IPS-18c (cell line): ENCODE measurements around the gene UBR1.
"Not testable (repeated sequence)": the region's sequence is repeated elsewhere in the genome, so short reads cannot be mapped to it uniquely, and the experiment has no call there.

Source experiments
- H3K4me3 ChIP-seq: 2 replicates; pipeline ENCODE4 v1.7.0; 2013; ENCODE audit warnings: low read depth, mild to moderate bottlenecking, low read length, moderate library complexity; ENCODE audit not compliant: insufficient read depth
- H3K9me3 ChIP-seq: one replicate; pipeline ENCODE4 v1.6.1; 2013; ENCODE audit warnings: mild to moderate bottlenecking, low read length, moderate library complexity; ENCODE audit not compliant: control insufficient read depth, insufficient read depth

The UBR1 gene

GRCh38 chr15:43008150-43008549 is 97.7 kb downstream of the UBR1 start:
- Histone ChIP-seq H3K4me3 (no peak overlapping the region), H3K9me3 (no peaks in the 10 kb centered on the region)

GRCh38 chr15:43007551-43007950 is 98.3 kb downstream of the UBR1 start:
- Histone ChIP-seq H3K9me3 (no peaks in the 10 kb centered on the region), H3K4me3 (no peak overlapping the region)

GRCh38 chr15:43006991-43007390 is 98.8 kb downstream of the UBR1 start:
- H3K9me3 ChIP-seq = no peaks in the 10 kb centered on the region
- H3K4me3 ChIP-seq = no peak overlapping the region

- not testable (repeated sequence) for H3K9me3 ChIP-seq, H3K4me3 ChIP-seq
Measured at GRCh38 chr15:43004886-43005595, 100.8 kb downstream of the UBR1 start.

GRCh38 chr15:42999201-42999779 is 106.5 kb downstream of the UBR1 start:
- H3K9me3 ChIP-seq = no peaks in the 10 kb centered on the region
- H3K4me3 ChIP-seq = no peak overlapping the region

- Histone ChIP-seq H3K4me3 (no peak overlapping the region), H3K9me3 (no peaks in the 10 kb centered on the region)
Measured at GRCh38 chr15:42996871-42997270, 109.0 kb downstream of the UBR1 start.

GRCh38 chr15:42994546-42994945 is 111.3 kb downstream of the UBR1 start:
- no peak overlapping the region for H3K4me3 ChIP-seq
- H3K9me3 ChIP-seq = no peaks in the 10 kb centered on the region

GRCh38 chr15:42992626-42993025 is 113.2 kb downstream of the UBR1 start:
- Histone ChIP-seq H3K4me3 (no peak overlapping the region), H3K9me3 (no peaks in the 10 kb centered on the region)

GRCh38 chr15:42986693-42987342 is 119.0 kb downstream of the UBR1 start:
- Histone ChIP-seq H3K9me3 (peaks cover 2% of the 10 kb centered on the region), H3K4me3 (no peak overlapping the region)

GRCh38 chr15:42984493-42985034 is 121.3 kb downstream of the UBR1 start:
- Histone ChIP-seq H3K4me3 (no peak overlapping the region), H3K9me3 (peaks cover 2% of the 10 kb centered on the region)

GRCh38 chr15:42979113-42979512 is 126.7 kb downstream of the UBR1 start:
- not testable (repeated sequence) for H3K4me3 ChIP-seq

GRCh38 chr15:42974202-42974862 is 131.5 kb downstream of the UBR1 start:
- Histone ChIP-seq H3K4me3 (no peak overlapping the region), H3K9me3 (no peaks in the 10 kb centered on the region)

More at GRCh38 chr15:42979113-42979512, 126.7 kb downstream of the UBR1 start:
- not testable (repeated sequence) for H3K9me3 ChIP-seq

GRCh38 chr15:42973114-42973513 is 132.7 kb downstream of the UBR1 start:
- H3K9me3 ChIP-seq = no peaks in the 10 kb centered on the region
- no peak overlapping the region for H3K4me3 ChIP-seq

GRCh38 chr15:42971830-42972229 is 134.0 kb downstream of the UBR1 start:
- Histone ChIP-seq H3K9me3 (no peaks in the 10 kb centered on the region), H3K4me3 (no peak overlapping the region)

GRCh38 chr15:42964476-42964875 is 141.4 kb downstream of the UBR1 start:
- H3K4me3 ChIP-seq = no peak overlapping the region
- no peaks in the 10 kb centered on the region for H3K9me3 ChIP-seq

- H3K4me3 ChIP-seq = no peak overlapping the region
- H3K9me3 ChIP-seq = no peaks in the 10 kb centered on the region
Measured at GRCh38 chr15:42955518-42955917, 150.3 kb downstream of the UBR1 start.

GRCh38 chr15:42954291-42954690 is 151.5 kb downstream of the UBR1 start:
- H3K4me3 ChIP-seq = no peak overlapping the region
- H3K9me3 ChIP-seq = no peaks in the 10 kb centered on the region

GRCh38 chr15:42948898-42949297 is 156.9 kb downstream of the UBR1 start:
- not testable (repeated sequence) for H3K4me3 ChIP-seq, H3K9me3 ChIP-seq
